NT2/D1 (cell line): ENCODE measurements around the gene SLC2A4RG.

ENCODE experiments used
- DNase-seq: peaks from one replicate; pipeline ENCODE4 v3.0.0-alpha.2; 2011; ENCODE audit warnings: low read depth, low spot score
- H3K27me3 ChIP-seq: 2 replicates; pipeline ENCODE4 v1.6.0; 2011; ENCODE audit warnings: mild to moderate bottlenecking; ENCODE audit not compliant: insufficient read length, insufficient read depth
- H3K36me3 ChIP-seq: 2 replicates; pipeline ENCODE4 v1.6.1; 2011; ENCODE audit warnings: mild to moderate bottlenecking, low read length, mixed read lengths; ENCODE audit not compliant: insufficient read depth, insufficient read length
- H3K4me1 ChIP-seq: 2 replicates; pipeline ENCODE4 v1.5.1; 2011; ENCODE audit not compliant: insufficient read depth, insufficient read length
- H3K4me3 ChIP-seq: 2 replicates; pipeline ENCODE4 v1.5.1; 2011; ENCODE audit warnings: low read depth; ENCODE audit not compliant: insufficient read length
- H3K9ac ChIP-seq: 2 replicates; pipeline ENCODE4 v1.6.0; 2011; ENCODE audit warnings: low read depth; ENCODE audit not compliant: insufficient read length
- H3K9me3 ChIP-seq: 2 replicates; pipeline ENCODE4 v1.5.1; 2011; ENCODE audit warnings: mild to moderate bottlenecking, low read length; ENCODE audit not compliant: insufficient read depth
- SUZ12 ChIP-seq: IDR thresholded peaks from 2 replicates; pipeline ENCODE4 v1.6.1; 2011; ENCODE audit not compliant: insufficient read length, insufficient read depth; ENCODE audit errors: extremely low read depth
- YY1 ChIP-seq: IDR thresholded peaks from 2 replicates; pipeline ENCODE4 v1.6.1; 2011; ENCODE audit not compliant: insufficient read length, insufficient read depth
- ZNF274 ChIP-seq: IDR thresholded peaks from 2 replicates; pipeline ENCODE4 v1.6.1; 2011; ENCODE audit warnings: mild to moderate bottlenecking, low read depth, low read length

Gene SLC2A4RG

GRCh38 chr20:63705232-63706026, 34.1 kb upstream of the SLC2A4RG start:
- no peaks in the 10 kb centered on the region for H3K9me3 ChIP-seq
- no peak overlapping the region for H3K4me3 ChIP-seq
- no peak for TF ChIP-seq YY1
- TF ChIP-seq SUZ12: no peak
- TF ChIP-seq ZNF274: no peak
- no peak overlapping the region for H3K9ac ChIP-seq
- DNase-seq: no peak
- peaks cover 14% of the 10 kb centered on the region for H3K4me1 ChIP-seq
- no peaks in the 10 kb centered on the region for H3K27me3 ChIP-seq
- peaks cover 80% of the 10 kb centered on the region for H3K36me3 ChIP-seq

GRCh38 chr20:63706027-63706695, 33.4 kb upstream of the SLC2A4RG start:
- Histone ChIP-seq H3K9me3 (no peaks in the 10 kb centered on the region), H3K9ac (peak overlapping the region; percentile 96), H3K27me3 (no peaks in the 10 kb centered on the region), H3K4me3 (peak overlapping the region; percentile 96), H3K36me3 (peaks cover 80% of the 10 kb centered on the region), H3K4me1 (peaks cover 14% of the 10 kb centered on the region)
- TF ChIP-seq YY1: no peak
- no peak for TF ChIP-seq SUZ12
- TF ChIP-seq ZNF274: no peak
- no peak for DNase-seq

- H3K27me3 ChIP-seq: no peaks in the 10 kb centered on the region
- H3K4me1 ChIP-seq: peaks cover 11% of the 10 kb centered on the region
- H3K36me3 ChIP-seq: peaks cover 81% of the 10 kb centered on the region
- TF ChIP-seq ZNF274 (no peak), YY1 (no peak), SUZ12 (no peak)
- peak overlapping the region; percentile 96 for H3K4me3 ChIP-seq
- H3K9ac ChIP-seq: peak overlapping the region; percentile 96
- H3K9me3 ChIP-seq: no peaks in the 10 kb centered on the region
- no peak for DNase-seq
These were observed 32.6 kb upstream of the SLC2A4RG start for GRCh38 chr20:63706852-63707557.

GRCh38 chr20:63707558-63708300, 31.8 kb upstream of the SLC2A4RG start, which contains the start of the genes ARFRP1 and ZGPAT:
Gene ARFRP1, minus strand, starts transcription at chr20:63707976. Its CDS starts 885 bp downstream, at chr20:63707091.
Gene ZGPAT, plus strand, starts transcription at chr20:63708039. Its CDS starts 542 bp downstream, at chr20:63708581.
- Histone ChIP-seq H3K36me3 (peaks cover 81% of the 10 kb centered on the region), H3K27me3 (no peaks in the 10 kb centered on the region), H3K4me3 (peak within 1 kb of the TSS; percentile 96), H3K9me3 (no peaks in the 10 kb centered on the region), H3K4me1 (peaks cover 10% of the 10 kb centered on the region), H3K9ac (peak within 1 kb of the TSS; percentile 96)
- TF ChIP-seq YY1 (no peak), ZNF274 (no peak)
- DNase-seq: peak; percentile 88

GRCh38 chr20:63708301-63709148, 31.1 kb upstream of the SLC2A4RG start:
- Histone ChIP-seq H3K4me1 (peaks cover 9% of the 10 kb centered on the region), H3K27me3 (no peaks in the 10 kb centered on the region), H3K9me3 (no peaks in the 10 kb centered on the region), H3K4me3 (peak overlapping the region; percentile 96), H3K9ac (peak overlapping the region; percentile 96), H3K36me3 (peaks cover 77% of the 10 kb centered on the region)
- no peak for DNase-seq
- TF ChIP-seq ZNF274 (no peak), YY1 (no peak)

GRCh38 chr20:63709149-63709527, 30.4 kb upstream of the SLC2A4RG start:
- Histone ChIP-seq H3K36me3 (peaks cover 77% of the 10 kb centered on the region), H3K4me3 (peak overlapping the region; percentile 96), H3K27me3 (no peaks in the 10 kb centered on the region), H3K9ac (peak overlapping the region; percentile 96), H3K9me3 (peaks cover 3% of the 10 kb centered on the region; the same call in 1 of the 2 replicates), H3K4me1 (peaks cover 9% of the 10 kb centered on the region)
- DNase-seq: no peak
- TF ChIP-seq YY1 (no peak), ZNF274 (no peak), SUZ12 (no peak)
